Measurements from ENCODE around the gene PDIA6. TPM values are rescaled to one million over a fixed set of nuclear protein-coding genes. Genes with fewer than 3 reads are reported as not detected.
"Not testable (repeated sequence)": the region's sequence is repeated elsewhere in the genome, so short reads cannot be mapped to it uniquely, and the experiment has no call there.

The PDIA6 gene
- total RNA-seq, 1 experiment from 2014 or later: 92.4 TPM

- H3K27me3 ChIP-seq (ENCODE audit: low read length): no peaks in the 10 kb centered on the region
- DNase-seq: no peak
- H3K4me2 ChIP-seq (ENCODE audit: low read depth, low read length, poor library complexity, severe bottlenecking): no peak overlapping the region
- H4K20me1 ChIP-seq (ENCODE audit: insufficient read depth, low read depth, low read length): peaks cover 14% of the 10 kb centered on the region; the same call in 1 of the 2 replicates
- no peak overlapping the region for H3K27ac ChIP-seq (ENCODE audit: low read length)
- no peaks in the 10 kb centered on the region for H3K9me2 ChIP-seq (replicated peaks; ENCODE audit: insufficient read depth, low read length)
- no peaks in the 10 kb centered on the region for H3K9me3 ChIP-seq (ENCODE audit: low read length)
- no peak overlapping the region for H3K4me3 ChIP-seq (ENCODE audit: low read length)
- H2AFZ ChIP-seq (ENCODE audit: low read length): no peak overlapping the region
- H3K79me2 ChIP-seq (ENCODE audit: low read length): peaks cover 7% of the 10 kb centered on the region; the same call in 1 of the 2 replicates
- peaks cover 70% of the 10 kb centered on the region for H3K36me3 ChIP-seq (ENCODE audit: insufficient read depth, low read length)
- no peaks in the 10 kb centered on the region for H3K4me1 ChIP-seq (ENCODE audit: low read length)
- H3K9ac ChIP-seq (ENCODE audit: low read length): no peak overlapping the region
Measured at GRCh38 chr2:10786240-10786982, 26.2 kb downstream of the PDIA6 start.

- Histone ChIP-seq H3K36me3 (ENCODE audit: insufficient read depth, low read length) (peaks cover 65% of the 10 kb centered on the region), H3K4me2 (ENCODE audit: low read depth, low read length, poor library complexity, severe bottlenecking) (no peak overlapping the region), H4K20me1 (ENCODE audit: insufficient read depth, low read depth, low read length) (peaks cover 12% of the 10 kb centered on the region; the same call in 1 of the 2 replicates), H3K4me3 (ENCODE audit: low read length) (no peak overlapping the region), H3K4me1 (ENCODE audit: low read length) (no peaks in the 10 kb centered on the region), H3K9ac (ENCODE audit: low read length) (no peak overlapping the region), H3K9me3 (ENCODE audit: low read length) (no peaks in the 10 kb centered on the region), H3K79me2 (ENCODE audit: low read length) (peaks cover 7% of the 10 kb centered on the region; the same call in 1 of the 2 replicates), H3K27ac (ENCODE audit: low read length) (no peak overlapping the region), H3K27me3 (ENCODE audit: low read length) (no peaks in the 10 kb centered on the region), H3K9me2 (replicated peaks; ENCODE audit: insufficient read depth, low read length) (no peaks in the 10 kb centered on the region), H2AFZ (ENCODE audit: low read length) (no peak overlapping the region)
- DNase-seq: no peak
Measured at GRCh38 chr2:10785260-10785659, 27.3 kb downstream of the PDIA6 start.

DNA sequence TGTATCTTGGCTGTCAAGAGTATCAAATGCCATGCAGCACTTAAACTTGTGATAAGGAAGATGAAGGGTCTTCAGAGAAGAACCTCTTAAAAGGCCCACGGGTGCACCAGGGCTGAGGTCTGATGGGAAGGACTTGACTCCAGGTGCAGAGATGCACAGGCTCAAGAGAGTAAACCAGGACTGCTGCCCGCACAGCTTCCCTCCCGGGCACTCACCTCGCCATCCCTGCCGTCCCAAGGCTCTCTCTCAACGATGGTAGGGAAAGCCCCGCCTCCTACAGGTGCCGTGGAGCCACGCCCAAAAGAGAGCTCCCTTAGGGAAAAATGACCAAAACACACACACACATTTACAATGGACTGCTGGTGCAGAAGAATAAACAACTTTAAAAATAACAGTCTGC is 27.9 kb downstream of the PDIA6 start:
- H4K20me1 ChIP-seq (ENCODE audit: insufficient read depth, low read depth, low read length): peaks cover 11% of the 10 kb centered on the region; the same call in 1 of the 2 replicates
- no peak overlapping the region for H3K27ac ChIP-seq (ENCODE audit: low read length)
- no peaks in the 10 kb centered on the region for H3K9me2 ChIP-seq (replicated peaks; ENCODE audit: insufficient read depth, low read length)

DNA sequence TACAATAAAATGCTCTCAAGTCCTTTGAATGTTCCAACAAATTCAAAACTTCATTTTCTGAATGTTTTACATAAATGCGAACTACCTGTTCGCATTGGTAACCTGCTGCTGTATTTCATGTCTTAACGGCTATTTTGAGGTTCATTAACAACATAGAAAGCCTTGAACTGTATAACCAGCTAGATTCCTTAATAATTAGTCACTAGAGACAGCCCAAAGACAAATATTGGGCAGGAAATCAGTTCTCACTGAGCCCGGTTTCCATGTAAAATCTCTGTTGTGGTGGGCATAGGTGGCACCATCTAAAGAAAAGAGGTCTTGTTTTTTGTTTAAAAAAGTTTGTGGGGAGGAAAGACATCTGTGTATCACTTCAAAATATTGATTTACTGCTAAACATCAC is 29.2 kb downstream of the PDIA6 start:
- Histone ChIP-seq H2AFZ (ENCODE audit: low read length) (no peak overlapping the region), H3K79me2 (ENCODE audit: low read length) (peaks cover 7% of the 10 kb centered on the region; the same call in 1 of the 2 replicates), H3K4me2 (ENCODE audit: low read depth, low read length, poor library complexity, severe bottlenecking) (no peak overlapping the region), H3K27ac (ENCODE audit: low read length) (no peak overlapping the region), H3K9me2 (replicated peaks; ENCODE audit: insufficient read depth, low read length) (no peaks in the 10 kb centered on the region), H3K27me3 (ENCODE audit: low read length) (no peaks in the 10 kb centered on the region), H3K4me1 (ENCODE audit: low read length) (no peaks in the 10 kb centered on the region), H3K9ac (ENCODE audit: low read length) (no peak overlapping the region), H3K9me3 (ENCODE audit: low read length) (no peaks in the 10 kb centered on the region), H4K20me1 (ENCODE audit: insufficient read depth, low read depth, low read length) (peaks cover 11% of the 10 kb centered on the region; the same call in 1 of the 2 replicates), H3K36me3 (ENCODE audit: insufficient read depth, low read length) (peaks cover 50% of the 10 kb centered on the region), H3K4me3 (ENCODE audit: low read length) (no peak overlapping the region)
- no peak for DNase-seq

More for the DNA sequence above, 27.9 kb downstream of the PDIA6 start:
- H3K79me2 ChIP-seq (ENCODE audit: low read length): peaks cover 7% of the 10 kb centered on the region; the same call in 1 of the 2 replicates
- H3K27me3 ChIP-seq (ENCODE audit: low read length): no peaks in the 10 kb centered on the region
- peaks cover 63% of the 10 kb centered on the region for H3K36me3 ChIP-seq (ENCODE audit: insufficient read depth, low read length)
- no peak overlapping the region for H3K4me2 ChIP-seq (ENCODE audit: low read depth, low read length, poor library complexity, severe bottlenecking)
- H3K4me1 ChIP-seq (ENCODE audit: low read length): no peaks in the 10 kb centered on the region
- H3K9ac ChIP-seq (ENCODE audit: low read length): no peak overlapping the region
- no peak for DNase-seq
- H2AFZ ChIP-seq (ENCODE audit: low read length): no peak overlapping the region
- H3K9me3 ChIP-seq (ENCODE audit: low read length): no peaks in the 10 kb centered on the region
- no peak overlapping the region for H3K4me3 ChIP-seq (ENCODE audit: low read length)

GRCh38 chr2:10781746-10782145 is 30.8 kb downstream of the PDIA6 start:
- 0 out of 2 replicates have a peak, but pooled peaks cover 4% of the 10 kb centered on the region for H3K79me2 ChIP-seq (ENCODE audit: low read length)
- DNase-seq: no peak
- H3K36me3 ChIP-seq (ENCODE audit: insufficient read depth, low read length): peaks cover 42% of the 10 kb centered on the region; the same call in 1 of the 2 replicates
- H4K20me1 ChIP-seq (ENCODE audit: insufficient read depth, low read depth, low read length): 0 out of 2 replicates have a peak, but pooled peaks cover 3% of the 10 kb centered on the region
- H3K4me3 ChIP-seq (ENCODE audit: low read length): no peak overlapping the region
- no peaks in the 10 kb centered on the region for H3K9me3 ChIP-seq (ENCODE audit: low read length)
- no peak overlapping the region for H2AFZ ChIP-seq (ENCODE audit: low read length)
- H3K4me1 ChIP-seq (ENCODE audit: low read length): no peaks in the 10 kb centered on the region
- H3K9me2 ChIP-seq (replicated peaks; ENCODE audit: insufficient read depth, low read length): no peaks in the 10 kb centered on the region
- no peak overlapping the region for H3K9ac ChIP-seq (ENCODE audit: low read length)
- H3K27me3 ChIP-seq (ENCODE audit: low read length): no peaks in the 10 kb centered on the region
- no peak overlapping the region for H3K27ac ChIP-seq (ENCODE audit: low read length)
- H3K4me2 ChIP-seq (ENCODE audit: low read depth, low read length, poor library complexity, severe bottlenecking): no peak overlapping the region

GRCh38 chr2:10780821-10781220 is 31.8 kb downstream of the PDIA6 start:
- H3K27me3 ChIP-seq (ENCODE audit: low read length); H3K9me2 ChIP-seq (replicated peaks; ENCODE audit: insufficient read depth, low read length); H3K4me3 ChIP-seq (ENCODE audit: low read length); H3K27ac ChIP-seq (ENCODE audit: low read length); H3K9me3 ChIP-seq (ENCODE audit: low read length); H3K4me2 ChIP-seq (ENCODE audit: low read depth, low read length, poor library complexity, severe bottlenecking); H2AFZ ChIP-seq (ENCODE audit: low read length); H4K20me1 ChIP-seq (ENCODE audit: insufficient read depth, low read depth, low read length); DNase-seq; H3K4me1 ChIP-seq (ENCODE audit: low read length); H3K79me2 ChIP-seq (ENCODE audit: low read length); H3K9ac ChIP-seq (ENCODE audit: low read length): not testable (repeated sequence)
- H3K36me3 ChIP-seq (ENCODE audit: insufficient read depth, low read length): peaks cover 36% of the 10 kb centered on the region; the same call in 1 of the 2 replicates

DNA sequence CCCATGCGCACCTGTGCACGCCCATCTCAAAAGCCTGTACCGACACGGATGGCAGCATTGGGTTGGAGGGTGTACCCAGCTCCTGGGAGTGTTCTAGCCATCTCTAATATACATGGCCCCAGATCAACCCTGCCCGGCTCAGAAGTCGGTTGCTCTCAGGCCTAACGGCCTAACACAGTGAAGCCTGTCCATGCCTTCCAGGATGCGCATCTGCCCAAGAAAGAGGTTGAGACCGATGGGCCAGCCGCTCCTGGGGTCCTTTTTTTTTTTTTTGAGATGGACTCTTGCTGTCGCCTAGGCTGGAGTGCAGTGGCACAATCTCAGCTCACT is 32.1 kb downstream of the PDIA6 start:
- Histone ChIP-seq H3K9ac (ENCODE audit: low read length) (no peak overlapping the region), H3K79me2 (ENCODE audit: low read length) (no peaks in the 10 kb centered on the region), H3K9me2 (replicated peaks; ENCODE audit: insufficient read depth, low read length) (no peaks in the 10 kb centered on the region), H3K4me3 (ENCODE audit: low read length) (no peak overlapping the region), H2AFZ (ENCODE audit: low read length) (no peak overlapping the region), H3K4me2 (ENCODE audit: low read depth, low read length, poor library complexity, severe bottlenecking) (no peak overlapping the region), H3K4me1 (ENCODE audit: low read length) (no peaks in the 10 kb centered on the region), H3K9me3 (ENCODE audit: low read length) (no peaks in the 10 kb centered on the region), H4K20me1 (ENCODE audit: insufficient read depth, low read depth, low read length) (no peaks in the 10 kb centered on the region), H3K27ac (ENCODE audit: low read length) (no peak overlapping the region), H3K27me3 (ENCODE audit: low read length) (no peaks in the 10 kb centered on the region), H3K36me3 (ENCODE audit: insufficient read depth, low read length) (peaks cover 36% of the 10 kb centered on the region; the same call in 1 of the 2 replicates)
- DNase-seq: no peak

DNA sequence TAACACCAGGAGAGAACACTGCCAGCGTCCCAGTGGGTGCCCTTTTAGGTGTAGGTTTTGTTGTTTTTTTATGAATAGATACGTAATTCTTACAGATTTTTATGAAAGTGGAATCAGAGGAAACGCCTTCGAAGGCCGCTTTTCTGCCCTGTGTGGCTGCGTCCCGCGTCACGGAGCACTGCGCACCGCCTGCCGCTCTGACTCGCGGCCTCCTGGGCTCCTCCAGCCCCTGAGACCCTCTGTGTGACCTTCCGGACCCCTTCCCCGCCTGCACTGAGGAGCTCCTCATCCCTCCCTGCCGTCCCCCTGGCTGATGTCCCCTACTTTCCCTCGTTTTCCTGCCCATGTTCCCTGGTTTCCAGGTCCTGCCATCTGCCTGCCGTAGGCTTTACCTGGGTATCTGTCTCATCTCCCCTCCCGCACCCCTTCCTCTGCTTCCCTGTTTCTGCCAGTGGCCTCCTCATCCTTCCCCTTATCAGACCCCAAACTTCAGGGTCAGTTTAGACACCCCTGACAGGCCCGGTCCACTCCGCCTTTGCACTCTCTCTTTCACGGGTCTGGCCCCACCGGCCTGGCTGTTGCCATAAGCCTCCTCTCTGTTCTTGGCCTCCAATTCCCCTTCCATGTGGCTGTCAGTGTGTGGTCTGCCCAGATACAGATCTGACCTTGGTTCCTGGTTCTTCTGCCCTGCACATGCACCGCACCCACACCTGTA is 32.7 kb downstream of the PDIA6 start:
- H3K27ac ChIP-seq (ENCODE audit: low read length): no peak overlapping the region
- no peak for DNase-seq
- peaks cover 32% of the 10 kb centered on the region; the same call in 1 of the 2 replicates for H3K36me3 ChIP-seq (ENCODE audit: insufficient read depth, low read length)
- no peaks in the 10 kb centered on the region for H4K20me1 ChIP-seq (ENCODE audit: insufficient read depth, low read depth, low read length)
- no peaks in the 10 kb centered on the region for H3K4me1 ChIP-seq (ENCODE audit: low read length)
- no peaks in the 10 kb centered on the region for H3K27me3 ChIP-seq (ENCODE audit: low read length)
- H3K9me3 ChIP-seq (ENCODE audit: low read length): no peaks in the 10 kb centered on the region
- no peak overlapping the region for H3K4me3 ChIP-seq (ENCODE audit: low read length)
- no peaks in the 10 kb centered on the region for H3K79me2 ChIP-seq (ENCODE audit: low read length)
- H2AFZ ChIP-seq (ENCODE audit: low read length): no peak overlapping the region
- no peaks in the 10 kb centered on the region for H3K9me2 ChIP-seq (replicated peaks; ENCODE audit: insufficient read depth, low read length)
- H3K9ac ChIP-seq (ENCODE audit: low read length): no peak overlapping the region
- H3K4me2 ChIP-seq (ENCODE audit: low read depth, low read length, poor library complexity, severe bottlenecking): no peak overlapping the region

Measured in Karpas-422 (cell line).